Measurements from ENCODE around the gene MYO1E.

Gene MYO1E

GRCh38 chr15:59119625-59120024 lies 253.0 kb downstream of the MYO1E start:
- intact Hi-C loops (cut with DNase I), result no loop called here
- DNase-seq, result no peak

GRCh38 chr15:59116771-59117170 lies 255.9 kb downstream of the MYO1E start:
- DNase-seq, result no peak
- intact Hi-C loops (cut with DNase I), result no loop called here

- intact Hi-C loops (cut with DNase I), result no loop called here
- no peak for DNase-seq
These were observed 256.5 kb downstream of the MYO1E start for GRCh38 chr15:59116141-59116540.

GRCh38 chr15:59115047-59115446 lies 257.6 kb downstream of the MYO1E start:
- DNase-seq, result no peak
- intact Hi-C loops (cut with DNase I), result no loop called here

DNA sequence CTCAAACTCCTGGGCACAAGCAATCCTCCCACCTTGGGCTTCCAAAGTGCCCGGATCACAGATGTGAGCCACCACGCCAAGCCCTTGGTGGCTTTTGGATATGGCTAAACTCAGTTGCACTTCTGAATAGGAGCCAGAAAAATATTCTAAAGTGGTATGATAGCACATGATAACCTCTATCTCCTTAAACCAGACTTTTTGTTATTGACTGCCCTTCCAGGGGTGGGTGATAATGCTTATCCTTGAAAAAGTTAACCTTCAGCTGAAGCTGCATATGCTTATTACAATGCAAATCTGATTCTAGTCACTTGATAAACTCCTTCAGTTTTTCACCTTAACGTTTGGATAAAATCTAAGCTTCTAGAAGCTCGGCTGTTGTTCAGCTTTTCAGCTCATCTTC lies 261.4 kb downstream of the MYO1E start:
- intact Hi-C loops (cut with DNase I), result no loop called here
- no peak for DNase-seq

DNA sequence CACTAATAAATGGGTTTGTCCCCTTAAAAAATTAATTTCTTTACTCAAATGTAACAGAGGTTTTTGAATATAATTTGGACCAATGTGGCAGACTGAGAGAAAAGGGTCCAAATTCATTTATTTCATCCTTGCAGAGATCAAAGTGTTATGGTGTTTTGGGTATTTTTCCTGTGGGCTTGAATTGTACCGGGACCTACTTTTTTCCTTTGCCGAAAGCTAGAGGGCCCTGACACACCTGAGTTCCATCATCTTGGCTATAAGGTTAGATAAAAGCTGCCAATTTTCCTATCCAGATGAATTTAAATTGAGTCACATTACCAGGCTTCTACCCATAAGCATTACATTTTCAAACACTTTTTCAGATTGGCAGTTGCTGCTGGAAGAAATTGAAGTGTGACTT lies 266.8 kb downstream of the MYO1E start:
- no peak for DNase-seq
- intact Hi-C loops (cut with DNase I), result loop anchor here (10.0 kb wide), 1 partner anchor 121 kb away; the partner anchor contains the start of gene RNF111

- intact Hi-C loops (cut with DNase I), result loop anchor here (10.0 kb wide), 1 partner anchor 120 kb away; the partner anchor contains the start of gene RNF111
- peak; percentile 71 to 97 (median 83) for DNase-seq
These were observed 267.5 kb downstream of the MYO1E start, which contains the start of gene CCNB2 for GRCh38 chr15:59104912-59105732. CCNB2 (plus strand) TSS chr15:59105146; CDS start chr15:59105269, 123 bp downstream.

DNA sequence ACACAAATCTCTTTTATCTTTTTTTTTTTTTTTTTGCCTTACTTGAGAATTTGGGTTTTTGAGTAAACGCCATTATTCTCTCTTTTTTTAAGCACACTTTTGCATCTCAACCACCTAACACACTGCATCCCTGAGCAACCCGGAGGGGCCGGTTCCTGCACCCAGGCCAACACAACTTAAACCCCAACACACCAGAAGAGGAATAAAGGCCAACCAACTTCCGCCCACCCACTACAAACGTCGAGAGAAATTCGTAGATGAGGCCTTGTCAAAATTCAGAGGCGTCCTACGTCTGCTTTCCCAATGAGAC lies 268.1 kb downstream of the MYO1E start:
- intact Hi-C loops (cut with DNase I), result loop anchor here (10.0 kb wide), 1 partner anchor 120 kb away; the partner anchor contains the start of gene RNF111

DNA sequence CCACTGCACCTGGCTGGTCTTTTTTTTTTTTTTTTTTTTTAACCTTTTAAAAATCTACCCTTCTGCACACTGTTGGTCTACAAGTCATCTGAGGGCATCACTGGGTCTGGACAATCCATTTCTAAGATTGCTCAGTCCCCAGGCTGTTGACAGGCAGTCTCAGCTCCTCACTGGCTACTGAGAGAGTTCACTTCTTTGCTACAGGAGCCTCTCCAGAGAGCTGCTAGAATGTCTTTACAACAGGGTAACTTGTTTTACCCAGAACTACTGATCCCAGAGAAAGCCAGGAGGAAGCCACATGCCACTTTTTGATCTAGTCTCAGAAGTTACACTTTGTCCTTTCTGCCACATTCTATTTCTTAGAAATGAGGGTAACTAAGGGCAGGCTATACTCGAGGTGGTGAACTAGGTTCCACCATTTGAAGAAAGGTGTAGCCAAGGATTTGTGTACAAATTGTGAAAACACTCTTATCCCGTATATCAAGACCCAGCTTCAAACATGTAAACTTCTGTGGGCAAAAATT lies 273.4 kb downstream of the MYO1E start:
- DNase-seq, result no peak
- intact Hi-C loops (cut with DNase I), result no loop called here

More for the DNA sequence above, 268.1 kb downstream of the MYO1E start:
- DNase-seq, result no peak

GRCh38 chr15:59096429-59096828 lies 276.2 kb downstream of the MYO1E start:
- intact Hi-C loops (cut with DNase I), result no loop called here
- no peak for DNase-seq

DNA sequence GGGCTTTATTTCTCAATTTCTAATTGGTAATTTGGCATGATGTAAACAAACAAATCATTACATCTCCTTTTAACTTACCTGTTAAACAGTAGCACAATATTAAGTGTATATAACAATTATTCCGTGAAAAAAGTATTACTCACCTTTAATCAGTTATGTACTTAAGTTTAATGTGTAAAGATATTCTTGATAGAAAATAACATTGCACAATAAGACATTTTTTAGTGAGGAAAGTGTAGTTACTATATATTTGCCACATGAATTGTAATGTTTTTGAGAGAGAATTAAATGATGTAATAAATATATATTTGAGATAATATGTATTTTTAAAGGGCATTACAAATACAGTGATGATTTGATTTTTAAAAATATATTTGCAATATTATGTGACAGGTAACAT lies 278.6 kb downstream of the MYO1E start:
- intact Hi-C loops (cut with DNase I), result no loop called here
- no peak for DNase-seq

DNA sequence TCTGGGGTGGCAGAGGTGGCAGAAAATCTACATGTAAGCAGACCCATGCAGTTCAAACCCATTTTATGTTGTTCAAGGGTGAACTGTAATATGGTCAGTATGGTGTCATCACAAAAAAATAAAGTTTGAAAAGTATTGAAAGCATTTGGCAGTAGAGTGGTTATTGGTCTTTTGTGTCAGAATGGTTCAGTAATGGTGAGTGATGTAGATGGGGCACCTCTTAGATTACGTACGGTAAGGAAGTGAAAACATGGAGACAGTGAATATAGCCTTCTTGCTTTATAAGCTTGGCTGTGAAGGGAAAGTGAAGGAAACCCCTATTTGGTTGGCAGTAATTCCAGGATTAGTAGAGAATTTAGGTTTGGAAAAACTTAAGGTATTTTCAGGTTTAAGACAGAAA lies 284.9 kb downstream of the MYO1E start:
- intact Hi-C loops (cut with DNase I), result no loop called here
- no peak for DNase-seq
